Heart left ventricle (tissue), 16 donors: Measurements from ENCODE around the gene RTP1. TPM values are rescaled to one million over a fixed set of nuclear protein-coding genes. Genes with fewer than 3 reads are reported as not detected.

Experiments used
- ATAC-seq, 4 donors: fragments of 200-7000 bp; cut with Tn5 transposase; one replicate each; pipeline ENCODE4 v1.9.1; 2020 to 2022; ENCODE audit warnings: moderate library complexity in 4 of 4, mild to moderate bottlenecking in 3 of 4, moderate number of reproducible peaks in 1 of 4
- DNase-seq, 5 donors: peaks; one replicate each; pipeline ENCODE4 v3.0.0-alpha.2; 2020
- H3K27ac ChIP-seq, 12 donors: fragments of 200-600 bp; sonication (generic) in 4 of 12; one replicate each; pipeline versions ENCODE4 v1.5.0 to v1.8.0; 2016 to 2022; ENCODE audit warnings: mild to moderate bottlenecking in 2 of 12
- H3K27me3 ChIP-seq, 9 donors: fragments of 200-600 bp; sonication (generic) in 2 of 9; one replicate each; pipeline versions ENCODE4 v1.5.1 to v1.8.0; 2016 to 2022; ENCODE audit warnings: mild to moderate bottlenecking in 3 of 9
- H3K36me3 ChIP-seq, 9 donors: fragments of 200-600 bp; sonication (generic) in 2 of 9; one replicate each; pipeline versions ENCODE4 v1.5.0 to v1.8.0; 2018 to 2022; ENCODE audit warnings: mild to moderate bottlenecking in 2 of 9
- H3K4me1 ChIP-seq, 12 donors: fragments of 200-600 bp; sonication (generic) in 4 of 12; one replicate each; pipeline versions ENCODE4 v1.5.0 to v1.8.0; 2016 to 2022; ENCODE audit warnings: mild to moderate bottlenecking in 3 of 12
- H3K4me3 ChIP-seq, 12 donors: fragments of 200-600 bp; sonication (generic) in 4 of 12; one replicate each; pipeline versions ENCODE4 v1.5.0 to v1.8.0; 2017 to 2022; ENCODE audit warnings: mild to moderate bottlenecking in 9 of 12, moderate library complexity in 4 of 12
- H3K9me3 ChIP-seq, 12 donors: fragments of 200-600 bp; sonication (generic) in 4 of 12; one replicate each; pipeline versions ENCODE4 v1.5.0 to v1.8.0; 2016 to 2022; ENCODE audit warnings: mild to moderate bottlenecking in 1 of 12
- POLR2A ChIP-seq, 2 donors: fragments of 450-650 bp; IDR thresholded peaks; one replicate each; pipeline ENCODE4 v1.6.1; 2017; ENCODE audit warnings: antibody characterized with exemption in 2 of 2, mild to moderate bottlenecking in 2 of 2, moderate library complexity in 2 of 2
- WGBS, 4 donors: extraction: QIAGEN DNeasy Blood & Tissue Kit in 2 of 4; methylation state at CpG; one replicate each; pipeline versions ENCODE4 v1.1.5 to v1.1.7; 2013 to 2018; 5-methylcytosine and 5-hydroxymethylcytosine counted together
- intact Hi-C, 10 donors: fragments of 100-400 bp; cut with DNase I; formaldehyde crosslinking; loops; one replicate each; pipeline versions ENCODE4 v1.11.1 to v1.14.2; 2022
- polyA plus RNA-seq, 2 donors: library from polyadenylated mRNA; stranded (reverse); fragments of 200-250 nt; gene quantifications; one replicate each; pipeline ENCODE4 v1.2.3, GENCODE V29; 2013
- total RNA-seq, 9 donors: library from RNA; depleted of rRNA in 2 of 9; stranded (reverse); fragments of >200 nt in 2 of 9; fragmentation: NEBNext Ultra II Directional in 3 of 9; extraction: Animal tissue kit (Norgen Biotek cat#: 25700) in 3 of 9; gene quantifications; one replicate each; pipeline versions ENCODE4 v1.1.0 to v1.2.4, GENCODE V29; 2016 to 2023
- TF ChIP-seq, protein P1 (sequence below), 12 donors: fragments of 200-600 bp; sonication (generic) in 4 of 12; IDR thresholded peaks; one replicate each; pipeline versions ENCODE4 v1.5.0 to v1.8.0; 2018 to 2022; ENCODE audit warnings: antibody characterized with exemption in 12 of 12, mild to moderate bottlenecking in 5 of 12
- donor health status: ischemic (EF 13 %, LVEDD 7.1; RV severe dilation, severe dysfunction).
- donor health status: healthy with polysubstance abuse.
- donor health status: DM: no; HTN: yes; CAD: no.
- donor health status: DM: no; HTN: no; CAD: no.
- donor health status: ischemic (EF 25% LVEDD 6.9; RV normal size, moderate dysfunction).
- donor health status: ischemic (EF 25% LVEDD 5.7; RV mildly dilated, moderate dysfunction).
- donor health status: healthy.
- donor health status: DM: yes; HTN: yes; CAD: no.
- donor health status: ischemic (EF 35%, LVEDD 5.7; RV mildly dilated, moderate dysfunction).
- donor health status: nonischemic (EF 11% LVEDD 7.7; RV severe dilation, severe dysfunction).
- donor health status: DM: yes; HTN: yes; CAD: no.
- donor health status: PGD.
- donor health status: ischemic (EF 29% LVEDD 5.4; RV normal size, mild dysfunction).
- donor health status: nonischemic (EF 23%, LVEDD 6.1; RV moderate dilation, normal function).

RTP1 gene
- total and polyA plus RNA-seq, 11 donors: 0.13 TPM; not detected in 10

- DNase-seq: peak in 4 of 5 donors; percentile 72 to 83 (median 76)
- intact Hi-C loops: no loop called here
- no peaks in the 10 kb centered on the region for H3K36me3 ChIP-seq
- peaks cover 0 to 39% (median 19%) of the 10 kb centered on the region in 12 donors for H3K4me1 ChIP-seq
- H3K4me3 ChIP-seq: no peak overlapping the region
- peak; percentile 94 to 97 (median 96) for ATAC-seq
- no peaks in the 10 kb centered on the region for H3K27me3 ChIP-seq
- TF ChIP-seq, protein P1, sequence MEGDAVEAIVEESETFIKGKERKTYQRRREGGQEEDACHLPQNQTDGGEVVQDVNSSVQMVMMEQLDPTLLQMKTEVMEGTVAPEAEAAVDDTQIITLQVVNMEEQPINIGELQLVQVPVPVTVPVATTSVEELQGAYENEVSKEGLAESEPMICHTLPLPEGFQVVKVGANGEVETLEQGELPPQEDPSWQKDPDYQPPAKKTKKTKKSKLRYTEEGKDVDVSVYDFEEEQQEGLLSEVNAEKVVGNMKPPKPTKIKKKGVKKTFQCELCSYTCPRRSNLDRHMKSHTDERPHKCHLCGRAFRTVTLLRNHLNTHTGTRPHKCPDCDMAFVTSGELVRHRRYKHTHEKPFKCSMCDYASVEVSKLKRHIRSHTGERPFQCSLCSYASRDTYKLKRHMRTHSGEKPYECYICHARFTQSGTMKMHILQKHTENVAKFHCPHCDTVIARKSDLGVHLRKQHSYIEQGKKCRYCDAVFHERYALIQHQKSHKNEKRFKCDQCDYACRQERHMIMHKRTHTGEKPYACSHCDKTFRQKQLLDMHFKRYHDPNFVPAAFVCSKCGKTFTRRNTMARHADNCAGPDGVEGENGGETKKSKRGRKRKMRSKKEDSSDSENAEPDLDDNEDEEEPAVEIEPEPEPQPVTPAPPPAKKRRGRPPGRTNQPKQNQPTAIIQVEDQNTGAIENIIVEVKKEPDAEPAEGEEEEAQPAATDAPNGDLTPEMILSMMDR (IDR thresholded peaks at IDR 0.05): no peak
- TF ChIP-seq POLR2A (IDR thresholded peaks at IDR 0.05): no peak
- peak overlapping the region; percentile 41 to 99 (median 87) for H3K27ac ChIP-seq
- WGBS, 4 donors: 30 to 37% (median 36%) methylated on average over 5 of the region's 5 CpGs
- no peaks in the 10 kb centered on the region for H3K9me3 ChIP-seq
Observed at GRCh38 chr3:187186801-187187421, 10.4 kb upstream of the RTP1 start.

DNA sequence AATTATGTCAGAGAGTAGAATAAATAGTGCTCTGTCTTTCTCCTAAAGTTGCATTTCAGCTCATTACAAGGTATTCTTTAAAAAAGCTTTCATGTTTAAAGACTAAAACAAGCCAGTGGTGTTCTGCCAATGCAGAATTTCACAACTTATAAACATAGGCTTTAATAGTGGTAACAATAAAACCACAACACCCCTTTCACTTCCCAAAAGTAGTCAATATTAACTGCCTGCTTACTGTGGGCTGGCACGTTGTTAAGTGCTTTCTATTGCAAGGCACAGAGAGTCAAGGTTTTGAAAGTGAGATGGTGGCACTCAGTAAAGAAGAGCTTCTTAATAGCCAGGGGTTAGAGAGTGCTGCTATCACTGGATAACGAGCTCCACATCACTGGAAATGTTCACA, 8.4 kb upstream of the RTP1 start:
- Histone ChIP-seq H3K27ac (peak overlapping the region in 3 of 12 donors; percentile 5 to 89 (median 7)), H3K9me3 (no peaks in the 10 kb centered on the region), H3K4me3 (no peak overlapping the region), H3K27me3 (no peaks in the 10 kb centered on the region), H3K4me1 (peaks cover 0 to 27% (median 10%) of the 10 kb centered on the region in 12 donors), H3K36me3 (no peaks in the 10 kb centered on the region)
- DNase-seq (no peak), ATAC-seq (no peak)
- TF ChIP-seq POLR2A (IDR thresholded peaks at IDR 0.05): no peak
- TF ChIP-seq, protein P1 (IDR thresholded peaks at IDR 0.05): no peak
- intact Hi-C loops: no loop called here
- WGBS, 4 donors: 41 to 57% (median 44%) methylated on average over 2 of the region's 2 CpGs

- intact Hi-C loops: no loop called here
- 88 to 97% (median 90%) methylated on average over 1 of the region's 1 CpG for WGBS, 4 donors
- Histone ChIP-seq H3K27me3 (no peaks in the 10 kb centered on the region), H3K4me3 (no peak overlapping the region), H3K36me3 (no peaks in the 10 kb centered on the region), H3K9me3 (no peaks in the 10 kb centered on the region), H3K4me1 (peaks cover 0 to 23% (median 9%) of the 10 kb centered on the region in 12 donors), H3K27ac (peak overlapping the region in 1 of 12 donors; percentile 6)
- ATAC-seq (no peak), DNase-seq (no peak)
- TF ChIP-seq, protein P1 (IDR thresholded peaks at IDR 0.05): no peak
- no peak for TF ChIP-seq POLR2A (IDR thresholded peaks at IDR 0.05)
Observed at GRCh38 chr3:187191271-187191670, 6.0 kb upstream of the RTP1 start.

DNA sequence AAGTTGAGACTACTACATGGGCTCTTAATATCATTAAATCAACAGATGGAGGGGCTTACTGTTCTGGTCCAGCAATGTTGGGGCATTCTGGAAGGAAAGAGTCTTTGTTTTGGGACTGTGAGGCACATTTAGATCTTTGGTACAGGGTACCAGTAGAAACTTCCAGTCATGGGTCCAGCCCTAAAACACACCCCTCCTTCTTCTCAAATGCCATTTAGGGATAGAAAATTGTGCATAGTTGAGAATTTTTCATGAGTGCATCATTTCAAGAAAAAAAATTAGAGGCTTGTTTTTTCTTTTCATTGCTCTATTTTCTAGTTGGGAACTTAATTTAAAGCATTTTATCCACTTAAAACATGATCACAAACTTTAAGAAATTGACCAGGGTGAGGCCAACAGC, 4.1 kb upstream of the RTP1 start:
- intact Hi-C loops: no loop called here
- Histone ChIP-seq H3K36me3 (no peaks in the 10 kb centered on the region), H3K4me3 (no peak overlapping the region), H3K9me3 (no peaks in the 10 kb centered on the region), H3K27me3 (no peaks in the 10 kb centered on the region), H3K4me1 (peaks cover 0 to 9% (median under 1%) of the 10 kb centered on the region in 12 donors), H3K27ac (no peak overlapping the region)
- ATAC-seq (no peak), DNase-seq (no peak)
- TF ChIP-seq POLR2A (IDR thresholded peaks at IDR 0.05): no peak
- TF ChIP-seq, protein P1 (IDR thresholded peaks at IDR 0.05): no peak
